Esophagus mucosa (tissue), 1 donor: Measurements from ENCODE around the gene PRR5. TPM values are rescaled to one million over a fixed set of nuclear protein-coding genes. Genes with fewer than 3 reads are reported as not detected.

Experiments used
- ATAC-seq: fragments of 200-7000 bp; cut with Tn5 transposase; one replicate; pipeline ENCODE4 v1.9.1; 2020
- total RNA-seq: library from RNA; stranded (reverse); gene quantifications from one replicate; pipeline ENCODE4 v1.2.4, GENCODE V29; 2023
- donor health status: DM: yes; HTN: yes; CAD: no.

Gene PRR5
- total RNA-seq, 1 donor from 2014 or later, result 11.1 TPM

DNA sequence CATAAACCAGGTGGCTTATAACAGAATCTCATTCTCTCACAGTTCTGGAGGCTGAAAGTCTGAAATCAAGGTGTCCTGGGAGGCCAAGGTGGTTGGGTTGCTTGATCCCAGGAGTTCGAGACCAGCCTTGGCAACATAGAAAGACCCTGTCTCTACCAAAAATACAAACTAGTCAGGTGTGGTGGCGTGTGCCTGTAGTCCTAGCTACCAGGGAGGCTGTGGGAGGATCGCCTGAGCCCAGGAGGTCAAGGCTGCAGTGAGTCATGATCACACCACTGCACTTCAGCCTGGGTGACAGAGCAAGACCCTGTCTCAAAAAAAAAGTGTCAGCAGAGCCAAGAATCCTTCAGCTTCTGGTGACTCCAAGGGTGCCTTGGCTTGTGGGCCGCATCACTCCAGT is 8.9 kb upstream of the PRR5 start:
- ATAC-seq, result no peak

DNA sequence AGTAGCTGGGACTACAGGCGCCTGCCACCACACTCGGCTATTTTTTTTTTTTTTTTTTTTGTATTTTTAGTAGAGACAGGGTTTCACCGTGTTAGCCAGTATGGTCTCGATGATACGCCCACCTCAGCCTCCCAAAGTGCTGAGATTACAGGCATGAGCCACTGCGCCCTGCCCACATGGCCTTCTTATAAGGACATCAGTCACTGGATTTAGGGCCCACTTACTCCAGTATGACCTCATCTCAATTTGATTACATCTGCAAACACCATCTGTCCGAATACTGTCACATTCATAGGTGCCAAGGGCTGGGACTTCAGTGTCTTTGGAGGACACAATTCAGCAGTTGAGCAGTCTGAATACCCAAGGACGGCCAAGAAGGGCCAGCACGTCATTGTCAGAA is 8.2 kb upstream of the PRR5 start:
- no peak for ATAC-seq

DNA sequence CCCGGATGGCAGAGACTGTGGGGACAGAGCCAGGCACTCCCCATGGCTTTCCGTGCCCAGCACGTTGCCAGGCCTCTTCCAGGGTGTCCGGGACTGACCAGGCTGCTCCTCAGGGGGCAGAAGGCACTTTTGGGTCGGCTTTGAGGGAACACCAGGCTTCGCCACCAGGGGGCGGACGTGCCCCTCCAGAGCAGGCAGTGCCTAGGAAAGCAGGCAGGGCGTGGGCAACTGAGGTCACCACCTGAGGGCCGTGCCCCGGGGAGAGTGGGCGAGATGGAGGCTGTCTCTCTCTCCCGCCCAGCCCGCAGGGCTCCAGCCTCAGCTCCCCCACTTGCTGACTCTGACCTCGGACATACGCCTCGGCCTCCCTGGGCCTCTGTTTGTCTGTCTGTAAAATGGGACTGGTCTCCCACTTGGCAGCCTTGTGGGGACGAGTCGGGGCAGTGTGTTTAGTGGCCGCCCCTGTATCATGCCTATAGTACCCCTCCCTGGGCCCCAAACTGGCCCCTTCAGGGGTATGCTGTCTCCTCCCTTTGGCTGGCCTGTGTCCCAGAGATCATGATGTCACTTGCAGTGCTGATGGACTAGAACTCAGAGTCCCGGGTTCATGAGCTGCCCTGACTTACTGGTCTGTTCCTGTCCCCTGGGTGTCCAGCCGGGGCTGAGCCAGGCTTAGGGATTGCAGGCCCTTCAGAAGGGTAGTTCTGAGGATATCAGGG is 4.4 kb upstream of the PRR5 start:
- ATAC-seq, result peak; percentile 62

DNA sequence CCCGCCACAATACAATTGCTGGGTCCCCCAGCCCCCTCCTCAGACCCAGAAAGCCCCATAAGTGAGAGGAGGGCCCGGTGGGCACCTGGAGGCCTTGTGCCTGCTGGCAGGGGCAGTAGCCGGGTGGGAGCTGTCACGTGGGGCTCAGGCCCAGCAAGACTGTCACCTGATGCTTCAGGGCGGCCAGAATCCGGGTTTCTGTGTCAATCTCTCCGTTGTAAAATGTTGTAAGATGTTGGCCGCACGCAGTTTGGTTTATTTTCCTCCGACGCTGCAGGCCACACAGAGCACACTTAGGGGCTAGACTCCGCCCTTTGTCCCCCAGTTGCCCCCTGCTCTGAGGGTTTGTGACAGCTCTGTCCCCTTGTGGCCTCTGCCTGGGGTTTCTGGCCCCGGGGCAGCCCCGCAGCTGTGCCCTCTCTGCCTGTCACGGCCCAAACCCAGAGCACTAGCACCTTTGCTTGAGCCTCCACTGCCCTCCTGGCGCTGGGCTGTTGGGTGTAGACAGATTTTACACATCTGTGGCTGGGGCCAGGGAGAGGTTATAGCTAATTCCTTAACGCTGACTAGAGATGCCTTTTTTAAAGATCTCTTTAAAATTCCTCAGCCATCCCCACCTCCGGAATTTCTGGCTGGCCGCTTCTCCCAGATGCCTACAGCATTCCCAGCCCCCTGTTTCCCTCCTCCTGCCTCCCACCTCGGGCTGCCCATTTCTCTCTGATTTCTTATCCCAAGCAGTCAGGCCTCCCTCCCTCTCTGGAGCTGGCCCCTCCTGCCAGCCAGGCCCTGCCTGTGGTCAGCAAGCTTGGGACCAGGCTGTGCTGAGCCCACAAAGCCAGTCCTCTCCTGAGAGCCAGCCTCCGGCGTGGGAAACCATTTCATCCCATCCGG is 3.2 kb upstream of the PRR5 start:
- no peak for ATAC-seq

DNA sequence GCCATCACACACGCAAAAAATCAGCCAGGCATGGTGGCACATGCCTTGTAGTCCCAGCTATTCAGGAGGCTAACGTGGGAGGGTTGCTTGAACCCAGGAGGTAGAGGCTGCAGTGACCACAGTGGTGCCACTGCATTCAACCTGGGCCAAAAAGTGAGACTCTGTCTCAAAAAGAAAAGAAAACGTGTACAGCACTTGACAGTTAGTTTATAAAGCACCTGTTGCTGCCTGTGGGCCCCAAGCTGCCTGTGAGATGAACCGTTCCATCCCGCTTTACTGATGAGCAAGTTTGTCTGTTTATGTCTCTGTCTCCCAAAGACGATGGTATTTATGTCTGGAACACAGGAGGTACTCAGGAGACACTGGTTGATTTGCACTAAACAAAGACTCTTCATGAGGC is 1.5 kb upstream of the PRR5 start:
- ATAC-seq, result no peak

DNA sequence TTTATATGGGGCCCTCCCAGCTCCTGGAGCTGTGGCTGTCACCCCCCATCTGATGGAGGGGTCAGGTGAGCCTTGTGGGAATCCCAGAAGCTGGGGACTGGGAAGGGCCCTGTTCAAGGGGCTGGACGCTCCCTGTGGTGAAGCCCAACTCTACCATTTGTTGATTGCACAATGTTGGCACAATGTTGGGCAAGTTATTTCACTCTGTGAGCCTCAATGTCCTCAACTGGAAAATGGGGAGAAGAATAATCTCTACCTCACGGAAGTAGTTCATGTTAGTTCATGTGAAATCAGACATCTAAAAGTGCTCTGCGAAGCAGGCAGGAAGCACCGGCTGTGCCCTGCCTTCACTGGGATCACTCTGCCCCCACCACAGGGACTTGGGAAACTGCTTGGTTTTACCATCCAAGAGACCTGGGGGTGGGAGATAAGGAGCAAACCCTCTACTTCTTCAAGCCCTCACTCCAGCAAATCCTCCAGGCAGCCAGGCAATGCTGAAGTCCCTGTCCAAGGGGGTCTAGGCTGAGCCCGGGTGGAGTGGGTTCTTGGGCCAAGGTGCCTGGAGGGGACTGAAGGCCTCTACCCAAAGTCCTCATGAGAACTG is 715 bp upstream of the PRR5 start:
- ATAC-seq, result no peak

DNA sequence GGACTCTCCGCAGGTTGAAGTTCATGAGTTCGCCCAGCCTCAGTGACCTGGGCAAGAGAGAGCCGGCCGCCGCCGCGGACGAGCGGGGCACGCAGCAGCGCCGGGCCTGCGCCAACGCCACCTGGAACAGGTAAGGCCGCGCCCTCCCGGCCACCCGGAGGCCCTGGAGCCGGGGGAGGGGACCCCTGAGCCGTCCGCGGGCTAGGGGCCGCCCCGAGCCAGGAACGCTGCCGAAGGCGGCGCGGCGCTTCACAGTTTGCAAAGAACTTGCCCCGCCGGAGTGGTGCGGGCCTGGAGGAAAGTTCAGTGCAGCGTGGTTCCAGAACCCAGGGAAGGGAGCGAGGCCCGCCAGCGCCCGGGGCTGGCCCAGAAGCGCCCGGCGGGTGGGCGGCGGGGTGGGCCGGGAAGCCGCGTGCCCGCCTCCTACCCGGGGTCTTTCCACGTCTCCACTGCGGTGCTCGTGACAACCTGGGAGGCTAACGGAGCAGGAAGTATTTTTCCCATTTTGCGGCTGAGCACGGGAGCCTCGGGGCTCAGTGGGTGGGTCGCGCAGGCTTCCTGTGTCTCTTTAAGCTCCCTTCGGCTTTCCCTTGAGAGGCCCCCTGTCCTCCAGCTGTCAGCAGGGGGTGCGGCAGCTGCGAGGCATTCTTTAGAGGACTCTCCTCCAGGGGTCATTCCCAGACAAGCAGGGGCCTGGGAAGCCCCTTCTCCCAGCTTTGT is 635 bp downstream of the PRR5 start:
- peak; percentile 27 for ATAC-seq

DNA sequence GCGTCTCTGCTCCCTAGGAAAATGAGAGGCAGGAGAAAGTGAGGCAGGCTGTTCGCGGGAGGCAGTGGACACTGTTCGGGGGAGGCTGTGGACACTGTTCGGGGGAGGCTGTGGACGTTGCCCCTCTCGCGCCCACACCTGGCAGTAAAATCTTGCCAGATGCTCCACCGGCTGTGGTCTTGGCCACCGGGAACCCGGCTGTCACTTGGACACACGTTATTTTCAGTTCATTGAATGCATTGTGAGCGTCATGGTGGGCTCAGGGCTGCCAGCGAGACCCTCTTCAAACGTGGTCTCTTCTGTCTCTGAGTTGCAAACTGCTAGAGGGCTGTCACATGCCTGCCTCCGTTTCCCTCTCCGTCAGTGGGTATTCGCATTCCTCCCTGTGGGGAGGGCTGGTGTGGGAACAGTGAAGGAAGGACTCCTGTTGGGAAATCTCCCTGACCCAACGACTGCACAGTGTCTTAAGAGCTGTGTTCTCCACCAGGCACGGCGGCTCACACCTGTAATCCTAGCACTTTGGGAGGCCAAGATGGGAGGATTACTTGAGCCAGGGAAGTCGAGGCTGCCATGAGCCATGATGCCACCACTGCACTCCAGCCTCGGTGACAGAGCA is 1.4 kb downstream of the PRR5 start:
- no peak for ATAC-seq

DNA sequence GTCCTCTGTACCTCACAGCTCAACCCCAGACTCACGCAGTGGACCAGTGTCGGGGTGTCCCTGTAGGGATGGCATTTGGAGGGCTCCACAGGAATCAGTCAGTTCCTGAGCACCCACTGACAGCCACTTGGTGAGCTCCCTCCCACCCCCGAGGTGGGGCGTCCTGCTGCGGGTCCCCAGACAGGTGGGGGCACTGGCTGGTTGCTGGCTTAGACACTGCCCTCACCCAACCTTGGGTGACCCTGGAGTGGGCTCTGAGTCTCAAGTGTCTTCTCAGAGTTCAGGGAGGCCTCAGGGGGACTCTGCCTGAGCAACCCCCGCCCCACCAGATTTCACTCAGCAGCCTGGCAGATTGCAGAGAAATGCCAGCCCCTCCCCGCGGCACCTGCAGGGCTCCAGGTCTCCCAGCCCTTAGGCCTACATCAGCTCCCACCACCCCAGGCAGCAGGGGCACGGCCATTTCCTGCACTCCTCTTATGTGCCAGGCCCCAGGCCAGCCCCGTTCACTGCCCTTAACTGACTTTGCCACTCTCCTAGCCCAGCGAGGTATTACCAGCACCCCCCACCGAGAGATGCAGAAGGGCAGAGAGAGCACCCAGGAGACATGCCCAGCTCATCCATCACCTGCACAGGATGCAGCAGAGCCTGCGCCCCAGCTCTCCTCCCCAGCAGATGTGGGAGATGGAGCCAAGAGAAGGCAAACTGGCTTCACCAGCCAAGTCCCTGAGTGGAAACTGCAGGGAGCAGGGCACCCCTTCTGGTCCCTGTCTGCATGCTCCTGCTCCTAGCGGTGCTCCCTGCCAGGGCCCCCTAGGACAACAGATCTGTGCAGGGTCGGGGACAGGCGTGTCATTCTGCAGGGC is 2.4 kb downstream of the PRR5 start:
- no peak for ATAC-seq

DNA sequence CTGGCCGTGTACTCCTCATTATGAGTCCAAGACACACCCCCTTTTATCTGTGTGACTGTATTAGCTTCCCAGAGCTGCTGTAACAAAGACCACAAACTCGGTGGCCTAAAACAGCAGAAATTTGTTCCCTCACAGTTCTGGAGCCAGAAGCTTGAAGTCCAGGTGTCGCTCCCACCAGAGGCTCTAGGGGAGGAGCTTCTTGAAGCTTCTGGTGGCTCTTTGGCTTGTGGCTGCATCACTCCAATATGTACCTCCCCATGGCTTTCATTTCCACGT is 3.0 kb downstream of the PRR5 start:
- ATAC-seq, result no peak

DNA sequence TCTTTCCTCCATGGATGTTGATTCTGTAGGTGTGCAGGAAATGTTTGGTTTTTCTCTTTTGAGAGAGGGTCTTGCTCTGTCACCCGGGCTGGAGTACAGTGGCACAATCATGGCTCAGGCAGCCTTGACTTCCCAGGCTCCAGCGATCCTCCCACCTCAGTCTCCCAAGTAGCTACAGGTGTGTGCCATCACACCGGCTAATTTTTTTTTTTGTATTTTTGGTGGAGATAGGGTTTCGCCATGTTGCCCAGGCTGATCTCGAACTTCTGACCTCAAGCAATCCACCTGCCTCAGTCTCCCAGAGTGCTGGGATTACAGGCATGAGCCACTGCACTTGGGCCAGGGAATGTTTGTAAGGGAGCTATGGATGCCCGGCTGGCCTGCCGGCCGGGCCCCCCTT is 4.5 kb downstream of the PRR5 start:
- no peak for ATAC-seq

DNA sequence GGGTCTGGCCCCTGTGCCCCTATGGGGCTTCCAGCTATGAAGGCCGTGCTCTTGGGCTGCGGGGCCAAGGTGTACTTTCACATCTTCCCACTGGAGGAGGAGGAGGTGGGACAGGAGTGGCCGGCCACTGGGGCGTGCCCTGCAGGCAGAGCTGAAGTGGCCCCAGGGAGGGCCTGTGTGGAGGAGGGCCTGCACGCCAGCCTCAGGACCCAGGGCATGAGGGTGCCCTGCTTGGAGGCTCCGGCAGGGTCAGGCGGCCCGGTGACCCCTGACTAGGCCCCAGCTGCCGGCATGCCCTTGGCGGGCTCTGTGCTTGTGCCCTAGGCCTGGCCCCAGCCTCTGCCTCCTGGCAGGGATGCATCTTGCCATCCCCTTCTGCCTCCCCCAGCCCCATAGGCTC is 5.2 kb downstream of the PRR5 start:
- no peak for ATAC-seq

DNA sequence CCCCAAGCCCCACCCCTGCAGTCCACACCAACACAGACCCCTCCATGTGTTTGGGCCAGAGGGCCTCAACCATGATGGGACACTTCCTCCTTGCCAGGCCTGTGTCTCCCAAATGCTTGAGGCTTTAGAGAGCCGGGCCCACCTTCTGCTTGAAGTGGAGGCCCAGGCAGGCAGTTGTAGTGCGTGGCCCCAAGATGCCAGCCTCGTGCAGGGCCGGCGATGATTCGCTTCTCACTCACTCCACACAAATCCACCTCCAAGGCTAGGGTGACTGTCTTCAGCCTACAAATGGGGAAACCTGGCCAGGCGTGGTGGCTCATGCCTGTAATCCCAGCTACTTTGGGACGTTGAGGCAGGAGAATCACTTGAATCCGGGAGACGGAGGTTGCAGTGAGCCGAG is 5.7 kb downstream of the PRR5 start:
- no peak for ATAC-seq

DNA sequence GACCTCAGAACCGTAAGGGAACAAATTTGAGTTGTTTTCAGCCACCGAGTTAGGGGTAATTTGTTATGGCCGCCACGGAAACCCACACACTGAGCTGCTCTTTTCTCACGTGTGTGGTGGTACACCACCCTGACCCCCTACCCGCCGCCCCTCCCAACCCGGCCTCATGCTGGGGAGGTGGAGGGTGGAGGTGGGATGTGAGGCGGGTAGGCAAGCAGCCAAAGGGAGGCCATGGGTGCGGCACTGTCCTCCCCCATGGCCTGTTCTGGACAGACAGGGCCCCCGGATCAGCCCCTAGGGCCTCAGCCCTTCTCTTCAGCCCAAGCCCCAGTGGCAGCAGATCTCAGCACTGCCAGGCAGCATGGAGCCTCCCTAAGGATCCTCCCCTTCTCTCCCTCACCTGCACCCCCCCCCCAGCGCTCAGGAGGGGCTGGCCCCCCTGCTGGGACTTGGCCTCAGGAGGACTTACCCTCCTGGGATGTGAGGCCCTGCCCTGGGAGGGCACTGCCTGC is 7.9 kb downstream of the PRR5 start:
- no peak for ATAC-seq

DNA sequence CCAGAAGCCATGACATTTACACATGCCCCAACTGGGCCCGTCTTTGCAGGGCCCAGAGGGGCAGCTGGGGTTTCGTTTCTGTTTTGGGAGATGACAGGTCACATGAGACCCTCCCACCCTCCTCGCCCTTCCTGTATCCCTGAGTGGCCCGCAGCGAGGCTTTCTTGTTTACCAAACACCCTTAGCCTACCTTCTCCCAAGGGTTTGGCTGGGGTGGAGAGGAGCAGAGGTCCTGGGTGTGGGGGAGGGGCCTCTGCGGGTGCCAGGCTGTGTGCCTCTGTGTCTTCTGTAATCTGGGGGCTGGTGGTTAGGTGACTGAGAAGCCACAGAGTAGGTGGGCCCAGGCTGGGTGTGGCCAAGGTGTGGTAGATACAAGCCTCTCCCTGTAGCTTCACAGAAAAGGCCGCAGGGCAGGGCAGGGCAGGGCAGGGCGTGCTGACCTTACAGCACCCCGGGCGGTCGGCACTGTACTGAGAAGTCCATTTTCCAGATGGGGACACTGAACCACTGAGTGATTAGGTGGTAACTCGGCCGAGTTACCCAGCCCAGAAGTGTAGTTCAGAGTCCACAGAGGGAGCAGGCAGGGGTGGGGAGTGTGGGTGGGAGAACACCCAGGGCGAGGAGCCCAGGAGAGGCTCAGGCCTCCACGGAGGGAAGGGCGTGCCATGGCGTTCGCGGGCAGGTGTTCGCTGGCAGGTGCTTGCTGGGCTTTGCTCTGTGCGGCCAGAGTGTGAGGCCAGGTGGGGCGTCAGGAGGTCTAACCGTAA is 8.7 kb downstream of the PRR5 start:
- peak; percentile 75 for ATAC-seq

DNA sequence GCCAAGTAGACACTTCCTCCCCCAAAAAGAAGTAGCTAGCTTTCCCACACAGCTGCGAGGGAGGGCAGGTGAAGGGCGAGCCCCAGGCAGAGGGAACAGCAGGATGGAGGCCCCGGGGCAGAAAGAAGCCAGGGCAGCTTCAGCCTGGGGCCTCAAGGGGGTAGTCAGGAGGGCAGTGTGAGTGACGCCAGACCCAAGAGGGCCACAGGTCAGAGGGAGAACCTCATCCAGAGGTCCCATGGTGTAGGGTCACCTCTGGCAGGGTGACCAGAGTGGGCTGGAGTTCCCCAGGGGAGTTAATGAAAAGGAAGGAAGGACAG is 9.2 kb downstream of the PRR5 start:
- peak; percentile 3 for ATAC-seq

DNA sequence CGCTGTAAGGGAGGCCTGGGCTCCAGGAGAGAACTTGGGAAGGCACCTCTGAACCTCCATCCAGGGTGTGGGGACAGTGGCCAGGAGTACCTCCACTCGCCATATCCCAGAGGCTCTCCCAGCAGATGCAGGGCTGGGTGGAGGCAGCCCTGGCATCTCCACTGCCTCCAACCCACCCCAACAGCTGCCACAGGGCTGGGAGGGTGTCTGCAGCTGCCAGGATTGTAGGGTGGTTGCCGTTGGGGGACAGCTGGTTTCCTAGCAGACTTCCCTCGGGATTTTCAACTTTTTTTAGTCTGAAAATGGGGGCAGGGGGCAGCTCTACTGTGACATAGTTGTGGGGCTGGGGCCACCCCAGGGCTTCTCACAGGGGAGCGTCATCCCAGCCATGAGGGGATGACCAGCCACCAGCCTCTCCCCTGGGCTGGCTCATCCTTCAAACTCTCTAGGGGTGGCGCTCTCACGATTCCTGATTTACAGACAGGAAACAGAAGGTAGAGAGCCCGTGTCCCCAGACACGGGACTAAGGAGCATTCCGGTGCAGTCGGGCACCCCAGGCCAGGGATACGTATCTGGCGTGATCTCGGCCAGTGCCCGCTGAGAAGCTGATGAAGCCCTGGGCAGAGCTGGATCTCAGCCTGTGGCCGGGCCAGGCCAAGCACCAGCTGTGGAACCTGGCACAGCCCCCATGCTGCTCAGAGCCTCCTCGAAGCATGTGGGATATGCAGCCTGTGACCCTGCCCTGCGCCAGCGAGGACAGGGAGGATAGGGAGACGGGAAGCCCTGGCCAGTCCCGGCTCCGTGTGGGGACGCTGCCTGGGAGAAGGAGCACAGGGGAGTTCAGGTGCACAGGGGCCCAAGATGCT is 9.9 kb downstream of the PRR5 start:
- ATAC-seq, result no peak

DNA sequence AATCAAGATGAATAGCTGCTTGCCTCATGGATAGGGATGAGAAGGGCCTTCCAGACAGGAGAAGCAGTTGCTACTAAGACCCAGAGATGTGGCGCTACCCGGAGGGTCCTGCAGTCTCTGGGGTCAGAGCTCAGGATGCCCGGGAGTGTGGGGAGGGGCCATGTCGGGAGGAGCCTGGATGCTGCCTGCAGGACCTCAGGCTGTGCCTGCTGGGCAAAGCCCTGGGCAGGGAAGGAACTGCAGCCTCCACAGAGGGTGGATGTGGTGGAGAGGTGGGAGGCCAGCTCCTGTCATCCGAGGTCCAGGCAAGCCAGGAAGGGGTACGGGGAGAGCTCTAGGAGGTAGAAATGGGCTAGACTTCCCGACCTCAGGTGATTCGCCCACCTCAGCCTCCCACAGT is 11.0 kb downstream of the PRR5 start:
- no peak for ATAC-seq

DNA sequence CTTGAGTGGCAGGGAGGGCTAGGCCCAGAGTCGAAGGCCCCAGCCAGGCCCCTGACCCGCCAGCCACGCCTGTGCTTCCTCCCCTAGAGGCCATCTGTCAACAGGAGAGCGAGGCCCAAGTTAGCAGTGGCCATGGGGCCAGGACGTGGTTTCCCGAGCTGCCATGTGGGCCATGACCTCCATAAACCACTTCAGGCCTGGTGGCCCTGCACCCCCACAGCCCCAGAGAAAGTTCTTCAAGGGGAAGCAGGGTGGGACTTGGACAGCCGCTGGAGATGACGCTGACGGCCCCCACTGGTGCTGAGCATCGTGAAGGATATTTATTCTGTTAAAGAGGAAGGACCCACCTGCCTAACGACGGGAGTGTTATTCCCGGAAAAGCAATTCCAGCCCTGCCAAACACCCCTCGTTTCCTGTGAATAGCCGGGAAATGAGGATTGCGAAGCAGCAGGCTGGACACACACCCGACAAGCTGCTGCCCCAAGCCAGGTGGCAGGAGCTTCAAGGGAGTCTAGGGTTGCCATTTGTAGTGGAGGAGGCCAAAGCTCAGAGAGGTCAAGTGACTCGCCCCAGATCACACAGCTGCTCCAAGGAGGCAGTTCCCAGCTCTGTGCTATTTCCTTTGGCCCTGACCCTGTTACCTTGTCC is 12.8 kb downstream of the PRR5 start:
- ATAC-seq, result no peak
